Sigmoid colon (tissue), 4 donors: ENCODE results near the gene DPP6.

ENCODE experiments used
- EP300 ChIP-seq, 4 donors: sonication (generic); formaldehyde crosslinking; IDR thresholded peaks; one replicate each; pipeline ENCODE4 v1.6.1; 2017; ENCODE audit warnings: antibody characterized with exemption in 4 of 4
- TF ChIP-seq, protein P1 (sequence below), 4 experiments: fragments of 450-650 bp in 3 of 4; fragments of 200-600 bp in 1 of 4; IDR thresholded peaks; one replicate each; pipeline ENCODE4 v1.5.1; 2016 to 2019; ENCODE audit warnings: antibody characterized with exemption in 4 of 4, mild to moderate bottlenecking in 3 of 4, moderate library complexity in 2 of 4

DNA sequence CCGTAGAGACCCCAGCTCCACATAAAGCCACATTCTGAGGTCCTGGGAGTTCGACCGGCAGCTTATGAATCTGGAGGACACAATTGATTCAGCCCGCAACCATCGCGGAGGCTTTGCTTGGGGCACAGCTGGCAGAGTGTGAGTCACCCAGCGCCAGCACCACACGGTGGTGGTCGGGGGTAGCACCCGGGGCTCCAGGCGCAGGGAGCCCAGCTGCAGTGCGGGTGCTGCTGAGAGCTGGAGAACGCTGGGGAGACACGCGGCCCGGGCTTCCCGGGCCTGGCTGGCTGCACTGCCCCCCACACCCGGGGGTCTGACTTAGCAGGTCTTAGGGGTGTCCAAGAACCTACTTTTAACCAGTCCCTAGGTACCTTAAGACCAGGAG, 862.8 kb downstream of the DPP6 start:
- TF ChIP-seq, protein P1, sequence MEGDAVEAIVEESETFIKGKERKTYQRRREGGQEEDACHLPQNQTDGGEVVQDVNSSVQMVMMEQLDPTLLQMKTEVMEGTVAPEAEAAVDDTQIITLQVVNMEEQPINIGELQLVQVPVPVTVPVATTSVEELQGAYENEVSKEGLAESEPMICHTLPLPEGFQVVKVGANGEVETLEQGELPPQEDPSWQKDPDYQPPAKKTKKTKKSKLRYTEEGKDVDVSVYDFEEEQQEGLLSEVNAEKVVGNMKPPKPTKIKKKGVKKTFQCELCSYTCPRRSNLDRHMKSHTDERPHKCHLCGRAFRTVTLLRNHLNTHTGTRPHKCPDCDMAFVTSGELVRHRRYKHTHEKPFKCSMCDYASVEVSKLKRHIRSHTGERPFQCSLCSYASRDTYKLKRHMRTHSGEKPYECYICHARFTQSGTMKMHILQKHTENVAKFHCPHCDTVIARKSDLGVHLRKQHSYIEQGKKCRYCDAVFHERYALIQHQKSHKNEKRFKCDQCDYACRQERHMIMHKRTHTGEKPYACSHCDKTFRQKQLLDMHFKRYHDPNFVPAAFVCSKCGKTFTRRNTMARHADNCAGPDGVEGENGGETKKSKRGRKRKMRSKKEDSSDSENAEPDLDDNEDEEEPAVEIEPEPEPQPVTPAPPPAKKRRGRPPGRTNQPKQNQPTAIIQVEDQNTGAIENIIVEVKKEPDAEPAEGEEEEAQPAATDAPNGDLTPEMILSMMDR (IDR thresholded peaks at IDR 0.05): no peak
- TF ChIP-seq EP300 (IDR thresholded peaks at IDR 0.05): no peak
